ENCODE data around the gene THUMPD2. TPM values are rescaled to one million over a fixed set of nuclear protein-coding genes. Genes with fewer than 3 reads are reported as not detected.

The THUMPD2 gene
- polyA plus RNA-seq, 1 donor from 2014 or later = 24.7 TPM

DNA sequence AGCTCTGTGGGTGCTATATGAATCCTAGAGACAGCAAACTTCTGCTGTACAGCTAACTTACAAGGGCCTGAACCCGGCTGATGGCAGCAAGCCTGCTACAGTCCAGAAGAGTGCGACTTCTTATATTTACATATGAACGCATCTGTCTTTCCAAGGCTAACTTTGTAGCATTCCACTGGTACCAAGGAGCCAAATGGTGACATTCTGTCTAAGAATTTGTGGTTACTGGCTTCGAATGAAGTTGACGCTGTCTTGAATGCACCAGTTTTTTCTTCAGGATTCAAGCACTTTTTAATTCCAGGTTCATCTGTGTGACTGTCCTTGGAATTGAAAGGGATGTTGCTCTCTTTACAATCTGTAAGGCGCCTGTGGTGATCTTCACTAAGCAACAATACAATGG is 42.4 kb downstream of the THUMPD2 start:
- Histone ChIP-seq H3K27ac (ENCODE audit: low read length) (no peak overlapping the region), H3K4me3 (ENCODE audit: low read length) (no peak overlapping the region), H3K4me2 (ENCODE audit: low read length) (no peak overlapping the region), H3K9me3 (ENCODE audit: low read length) (no peaks in the 10 kb centered on the region), H3K27me3 (ENCODE audit: insufficient read depth, low read depth, low read length) (no peaks in the 10 kb centered on the region), H3K36me3 (ENCODE audit: insufficient read depth, low read length) (peaks cover 4% of the 10 kb centered on the region), H3F3A (ENCODE audit: insufficient read depth, low read length, poor library complexity, severe bottlenecking) (no peaks in the 10 kb centered on the region), H3K9ac (ENCODE audit: low read length) (no peak overlapping the region), H4K20me1 (ENCODE audit: insufficient read depth) (no peaks in the 10 kb centered on the region), H3K79me2 (replicated peaks; ENCODE audit: insufficient read depth, low read length) (no peaks in the 10 kb centered on the region), H2AFZ (ENCODE audit: low read depth, low read length) (no peak overlapping the region), H3K9me2 (ENCODE audit: insufficient read depth, low read length) (no peaks in the 10 kb centered on the region)
- TF ChIP-seq MXI1 (conservative IDR thresholded peaks at IDR 0.05; ENCODE audit: poor library complexity, severe bottlenecking) (no peak), EZH2 (IDR thresholded peaks at IDR 0.05; ENCODE audit: borderline replicate concordance, insufficient read depth, low read length, poor library complexity, severe bottlenecking) (no peak), SMC3 (conservative IDR thresholded peaks at IDR 0.05; ENCODE audit: poor library complexity) (no peak), POLR2AphosphoS5 (IDR thresholded peaks at IDR 0.05) (no peak), EP300 (conservative IDR thresholded peaks at IDR 0.05; ENCODE audit: poor library complexity, severe bottlenecking) (no peak), TAF1 (IDR thresholded peaks at IDR 0.05; ENCODE audit: low read depth) (no peak), RAD21 (conservative IDR thresholded peaks at IDR 0.05) (no peak)
- TF ChIP-seq, protein P1, sequence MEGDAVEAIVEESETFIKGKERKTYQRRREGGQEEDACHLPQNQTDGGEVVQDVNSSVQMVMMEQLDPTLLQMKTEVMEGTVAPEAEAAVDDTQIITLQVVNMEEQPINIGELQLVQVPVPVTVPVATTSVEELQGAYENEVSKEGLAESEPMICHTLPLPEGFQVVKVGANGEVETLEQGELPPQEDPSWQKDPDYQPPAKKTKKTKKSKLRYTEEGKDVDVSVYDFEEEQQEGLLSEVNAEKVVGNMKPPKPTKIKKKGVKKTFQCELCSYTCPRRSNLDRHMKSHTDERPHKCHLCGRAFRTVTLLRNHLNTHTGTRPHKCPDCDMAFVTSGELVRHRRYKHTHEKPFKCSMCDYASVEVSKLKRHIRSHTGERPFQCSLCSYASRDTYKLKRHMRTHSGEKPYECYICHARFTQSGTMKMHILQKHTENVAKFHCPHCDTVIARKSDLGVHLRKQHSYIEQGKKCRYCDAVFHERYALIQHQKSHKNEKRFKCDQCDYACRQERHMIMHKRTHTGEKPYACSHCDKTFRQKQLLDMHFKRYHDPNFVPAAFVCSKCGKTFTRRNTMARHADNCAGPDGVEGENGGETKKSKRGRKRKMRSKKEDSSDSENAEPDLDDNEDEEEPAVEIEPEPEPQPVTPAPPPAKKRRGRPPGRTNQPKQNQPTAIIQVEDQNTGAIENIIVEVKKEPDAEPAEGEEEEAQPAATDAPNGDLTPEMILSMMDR (IDR thresholded peaks at IDR 0.05; ENCODE audit: poor library complexity, severe bottlenecking) = no peak
- TF ChIP-seq, protein P2, sequence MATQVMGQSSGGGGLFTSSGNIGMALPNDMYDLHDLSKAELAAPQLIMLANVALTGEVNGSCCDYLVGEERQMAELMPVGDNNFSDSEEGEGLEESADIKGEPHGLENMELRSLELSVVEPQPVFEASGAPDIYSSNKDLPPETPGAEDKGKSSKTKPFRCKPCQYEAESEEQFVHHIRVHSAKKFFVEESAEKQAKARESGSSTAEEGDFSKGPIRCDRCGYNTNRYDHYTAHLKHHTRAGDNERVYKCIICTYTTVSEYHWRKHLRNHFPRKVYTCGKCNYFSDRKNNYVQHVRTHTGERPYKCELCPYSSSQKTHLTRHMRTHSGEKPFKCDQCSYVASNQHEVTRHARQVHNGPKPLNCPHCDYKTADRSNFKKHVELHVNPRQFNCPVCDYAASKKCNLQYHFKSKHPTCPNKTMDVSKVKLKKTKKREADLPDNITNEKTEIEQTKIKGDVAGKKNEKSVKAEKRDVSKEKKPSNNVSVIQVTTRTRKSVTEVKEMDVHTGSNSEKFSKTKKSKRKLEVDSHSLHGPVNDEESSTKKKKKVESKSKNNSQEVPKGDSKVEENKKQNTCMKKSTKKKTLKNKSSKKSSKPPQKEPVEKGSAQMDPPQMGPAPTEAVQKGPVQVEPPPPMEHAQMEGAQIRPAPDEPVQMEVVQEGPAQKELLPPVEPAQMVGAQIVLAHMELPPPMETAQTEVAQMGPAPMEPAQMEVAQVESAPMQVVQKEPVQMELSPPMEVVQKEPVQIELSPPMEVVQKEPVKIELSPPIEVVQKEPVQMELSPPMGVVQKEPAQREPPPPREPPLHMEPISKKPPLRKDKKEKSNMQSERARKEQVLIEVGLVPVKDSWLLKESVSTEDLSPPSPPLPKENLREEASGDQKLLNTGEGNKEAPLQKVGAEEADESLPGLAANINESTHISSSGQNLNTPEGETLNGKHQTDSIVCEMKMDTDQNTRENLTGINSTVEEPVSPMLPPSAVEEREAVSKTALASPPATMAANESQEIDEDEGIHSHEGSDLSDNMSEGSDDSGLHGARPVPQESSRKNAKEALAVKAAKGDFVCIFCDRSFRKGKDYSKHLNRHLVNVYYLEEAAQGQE (IDR thresholded peaks at IDR 0.05; ENCODE audit: borderline replicate concordance) = no peak

DNA sequence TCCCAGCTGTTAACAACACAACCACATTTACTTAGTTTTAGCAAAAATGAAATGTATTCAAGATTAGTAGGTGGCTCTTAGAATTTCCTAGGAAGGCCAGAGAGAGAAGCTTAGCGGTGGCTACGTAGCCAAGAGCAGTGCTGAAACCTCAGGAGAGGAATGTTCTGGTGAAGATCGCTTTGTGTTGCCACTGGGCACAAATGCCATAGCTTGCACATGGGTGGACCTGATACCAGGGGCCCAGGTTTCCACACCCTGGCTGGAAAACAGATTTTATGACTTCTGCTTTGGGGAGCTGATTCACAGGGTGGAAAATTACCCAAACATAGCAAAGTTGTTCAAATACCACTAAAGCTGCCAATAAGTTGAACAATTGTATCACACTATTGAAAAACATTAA is 43.4 kb downstream of the THUMPD2 start:
- peaks cover 4% of the 10 kb centered on the region for H3K36me3 ChIP-seq (ENCODE audit: insufficient read depth, low read length)
- H2AFZ ChIP-seq (ENCODE audit: low read depth, low read length) = no peak overlapping the region
- no peaks in the 10 kb centered on the region for H3K79me2 ChIP-seq (replicated peaks; ENCODE audit: insufficient read depth, low read length)
- no peak overlapping the region for H3K9ac ChIP-seq (ENCODE audit: low read length)
- H3K4me3 ChIP-seq (ENCODE audit: low read length) = no peak overlapping the region
- no peaks in the 10 kb centered on the region for H3K9me3 ChIP-seq (ENCODE audit: low read length)
- TF ChIP-seq TAF1 (IDR thresholded peaks at IDR 0.05; ENCODE audit: low read depth) (no peak), POLR2AphosphoS5 (IDR thresholded peaks at IDR 0.05) (no peak), SMC3 (conservative IDR thresholded peaks at IDR 0.05; ENCODE audit: poor library complexity) (no peak), EZH2 (IDR thresholded peaks at IDR 0.05; ENCODE audit: borderline replicate concordance, insufficient read depth, low read length, poor library complexity, severe bottlenecking) (no peak)
- H3K27ac ChIP-seq (ENCODE audit: low read length) = no peak overlapping the region
- no peaks in the 10 kb centered on the region for H3K27me3 ChIP-seq (ENCODE audit: insufficient read depth, low read depth, low read length)
- no peak overlapping the region for H3K4me2 ChIP-seq (ENCODE audit: low read length)
- H3K9me2 ChIP-seq (ENCODE audit: insufficient read depth, low read length) = no peaks in the 10 kb centered on the region
- H4K20me1 ChIP-seq (ENCODE audit: insufficient read depth) = no peaks in the 10 kb centered on the region
- H3F3A ChIP-seq (ENCODE audit: insufficient read depth, low read length, poor library complexity, severe bottlenecking) = no peaks in the 10 kb centered on the region

Data from neural cell (in vitro differentiated cells).